BE2C (cell line): ENCODE measurements around the gene MEF2A.

Experiments
- DNase-seq: peaks from one replicate; pipeline ENCODE4 v3.0.0-alpha.2; 2020
- H3K27me3 ChIP-seq: fragments of 250-450 bp; sonication (Bioruptor Pico); 2 replicates; pipeline ENCODE4 v1.5.1; 2020; ENCODE audit warnings: mild to moderate bottlenecking
- H3K36me3 ChIP-seq: fragments of 250-450 bp; sonication (Bioruptor Pico); 2 replicates; pipeline ENCODE4 v1.5.1; 2020; ENCODE audit warnings: mild to moderate bottlenecking
- H3K4me1 ChIP-seq: fragments of 250-450 bp; sonication (Bioruptor Pico); 2 replicates; pipeline ENCODE4 v1.5.1; 2020
- H3K4me3 ChIP-seq: 2 replicates; pipeline ENCODE4 v1.5.1; 2011; ENCODE audit warnings: low read depth, low read length
- H3K9me3 ChIP-seq: fragments of 250-450 bp; sonication (Bioruptor Pico); 2 replicates; pipeline ENCODE4 v1.5.1; 2020
- TF ChIP-seq, protein P1 (sequence below): IDR thresholded peaks from 2 replicates; pipeline ENCODE4 v1.5.1; 2012; ENCODE audit warnings: mild to moderate bottlenecking, low read depth, low read length

MEF2A gene

GRCh38 chr15:99722406-99722805 lies 156.6 kb downstream of the MEF2A start:
- no peaks in the 10 kb centered on the region for H3K27me3 ChIP-seq
- H3K36me3 ChIP-seq = no peaks in the 10 kb centered on the region
- H3K9me3 ChIP-seq = no peaks in the 10 kb centered on the region
- no peak for DNase-seq
- TF ChIP-seq, protein P1, sequence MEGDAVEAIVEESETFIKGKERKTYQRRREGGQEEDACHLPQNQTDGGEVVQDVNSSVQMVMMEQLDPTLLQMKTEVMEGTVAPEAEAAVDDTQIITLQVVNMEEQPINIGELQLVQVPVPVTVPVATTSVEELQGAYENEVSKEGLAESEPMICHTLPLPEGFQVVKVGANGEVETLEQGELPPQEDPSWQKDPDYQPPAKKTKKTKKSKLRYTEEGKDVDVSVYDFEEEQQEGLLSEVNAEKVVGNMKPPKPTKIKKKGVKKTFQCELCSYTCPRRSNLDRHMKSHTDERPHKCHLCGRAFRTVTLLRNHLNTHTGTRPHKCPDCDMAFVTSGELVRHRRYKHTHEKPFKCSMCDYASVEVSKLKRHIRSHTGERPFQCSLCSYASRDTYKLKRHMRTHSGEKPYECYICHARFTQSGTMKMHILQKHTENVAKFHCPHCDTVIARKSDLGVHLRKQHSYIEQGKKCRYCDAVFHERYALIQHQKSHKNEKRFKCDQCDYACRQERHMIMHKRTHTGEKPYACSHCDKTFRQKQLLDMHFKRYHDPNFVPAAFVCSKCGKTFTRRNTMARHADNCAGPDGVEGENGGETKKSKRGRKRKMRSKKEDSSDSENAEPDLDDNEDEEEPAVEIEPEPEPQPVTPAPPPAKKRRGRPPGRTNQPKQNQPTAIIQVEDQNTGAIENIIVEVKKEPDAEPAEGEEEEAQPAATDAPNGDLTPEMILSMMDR = no peak
- H3K4me1 ChIP-seq = no peaks in the 10 kb centered on the region
- no peak overlapping the region for H3K4me3 ChIP-seq

DNA sequence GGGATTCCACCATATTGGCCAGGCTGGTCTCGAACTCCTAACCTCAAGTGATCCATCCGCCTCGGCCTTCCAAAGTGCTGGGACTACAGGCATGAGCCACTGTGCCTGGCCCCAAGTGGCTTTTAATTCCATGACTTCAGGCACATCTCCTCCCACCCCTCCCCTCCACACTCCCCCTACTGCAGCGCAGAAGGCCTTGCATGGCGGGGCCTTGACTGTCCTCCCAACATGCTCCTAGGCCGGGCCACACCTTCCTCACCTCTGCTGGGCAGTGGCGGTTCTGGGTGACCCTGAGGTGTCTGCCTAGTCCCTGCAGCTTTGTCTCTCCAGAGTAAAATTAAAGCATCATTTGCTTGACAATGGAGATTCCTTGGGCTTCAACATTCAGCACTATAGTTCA lies 160.5 kb downstream of the MEF2A start:
- Histone ChIP-seq H3K36me3 (no peaks in the 10 kb centered on the region), H3K27me3 (no peaks in the 10 kb centered on the region), H3K4me3 (no peak overlapping the region), H3K9me3 (no peaks in the 10 kb centered on the region), H3K4me1 (no peaks in the 10 kb centered on the region)
- DNase-seq = no peak
- TF ChIP-seq, protein P1 = no peak

GRCh38 chr15:99727330-99727729 lies 161.5 kb downstream of the MEF2A start:
- DNase-seq = no peak
- Histone ChIP-seq H3K4me1 (no peaks in the 10 kb centered on the region), H3K27me3 (no peaks in the 10 kb centered on the region), H3K4me3 (no peak overlapping the region), H3K36me3 (no peaks in the 10 kb centered on the region), H3K9me3 (no peaks in the 10 kb centered on the region)
- TF ChIP-seq, protein P1 = no peak

DNA sequence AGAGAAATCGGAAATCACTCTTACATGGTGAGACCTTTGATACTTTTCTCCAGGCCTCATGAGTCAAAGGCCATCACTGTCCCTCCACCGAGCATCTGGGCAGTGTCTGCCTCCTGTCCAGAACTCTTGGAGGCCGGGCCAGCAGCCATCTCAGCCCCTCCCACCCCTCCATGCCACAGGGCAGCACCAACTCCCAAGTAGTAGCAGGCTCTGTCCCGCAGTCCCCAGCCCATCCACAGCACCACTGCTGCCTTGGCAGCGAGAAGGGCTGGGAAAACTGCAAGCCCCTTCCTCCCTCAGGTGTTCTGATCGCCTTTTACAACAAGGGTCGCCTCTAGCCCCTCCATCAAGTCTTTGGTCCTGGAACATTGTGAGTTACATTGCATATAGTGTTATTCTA lies 161.9 kb downstream of the MEF2A start:
- Histone ChIP-seq H3K36me3 (no peaks in the 10 kb centered on the region), H3K4me1 (no peaks in the 10 kb centered on the region), H3K27me3 (no peaks in the 10 kb centered on the region), H3K9me3 (no peaks in the 10 kb centered on the region), H3K4me3 (no peak overlapping the region)
- DNase-seq = no peak
- TF ChIP-seq, protein P1 = no peak

DNA sequence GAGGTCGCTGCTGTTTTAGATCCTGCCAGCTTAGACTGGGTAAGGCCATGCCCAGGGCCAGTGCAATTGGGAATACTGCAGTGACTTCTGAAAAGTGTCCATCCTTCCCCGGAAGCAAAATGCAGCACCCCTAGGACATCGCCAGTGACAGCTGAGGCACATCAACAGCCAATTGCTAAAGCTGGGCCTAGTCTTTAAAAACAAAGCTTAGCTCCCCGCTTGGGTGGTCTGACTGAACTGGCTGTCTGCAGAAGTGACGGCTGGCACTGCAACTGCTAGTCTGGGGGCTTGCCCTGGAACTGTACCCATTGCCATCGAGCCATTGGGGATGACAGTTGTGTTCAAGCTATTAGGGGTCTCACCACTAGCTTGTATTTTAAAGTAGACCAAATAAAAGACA lies 163.1 kb downstream of the MEF2A start:
- DNase-seq = no peak
- H3K27me3 ChIP-seq = no peaks in the 10 kb centered on the region

GRCh38 chr15:99729327-99729726 lies 163.5 kb downstream of the MEF2A start:
- Histone ChIP-seq H3K4me1 (no peaks in the 10 kb centered on the region), H3K9me3 (no peaks in the 10 kb centered on the region)

More for the DNA sequence above, 163.1 kb downstream of the MEF2A start:
- Histone ChIP-seq H3K4me1 (no peaks in the 10 kb centered on the region), H3K9me3 (no peaks in the 10 kb centered on the region), H3K36me3 (no peaks in the 10 kb centered on the region), H3K4me3 (no peak overlapping the region)
- TF ChIP-seq, protein P1 = no peak

More at GRCh38 chr15:99729327-99729726, 163.5 kb downstream of the MEF2A start:
- Histone ChIP-seq H3K36me3 (no peaks in the 10 kb centered on the region), H3K4me3 (no peak overlapping the region), H3K27me3 (no peaks in the 10 kb centered on the region)
- DNase-seq = no peak
- TF ChIP-seq, protein P1 = no peak
